IMR-90 (cell line): Measurements from ENCODE around the gene SH3RF3. TPM values are rescaled to one million over a fixed set of nuclear protein-coding genes. Genes with fewer than 3 reads are reported as not detected.

Experiments used
- ATAC-seq: fragments of 200-7000 bp; cut with Tn5 transposase; 2 replicates; pipeline ENCODE4 v1.9.1; 2020; ENCODE audit warnings: low read depth, mild to moderate bottlenecking, moderate library complexity
- BruUV-seq: library from RNA; stranded (reverse); fragments of 400-500 nt; replicated peaks from 2 replicates; lab custom pipeline; 2021; lab: Mats Ljungman, UMichigan
- CTCF ChIA-PET: fragments of 300-600 bp; formaldehyde crosslinking; extraction: SDS; loops from one replicate; lab custom pipeline; 2021; ENCODE audit warnings: antibody characterized with exemption; lab: Yijun Ruan, JAX
- POLR2A ChIA-PET: fragments of 300-600 bp; sonication (Branson Sonifier 250); formaldehyde crosslinking; loops from one replicate; lab custom pipeline; 2022; ENCODE audit warnings: antibody characterized with exemption; ENCODE audit not compliant: unreplicated experiment; lab: Charles Lee
- DNase-seq: peaks from one replicate; pipeline ENCODE4 v3.0.0; 2013
- H2AFZ ChIP-seq: replicated peaks from 2 replicates; pipeline ENCODE3; 2013; ENCODE audit warnings: low read length, mild to moderate bottlenecking; ENCODE audit not compliant: poor library complexity
- H2AK5ac ChIP-seq: 2 replicates; pipeline ENCODE4 v1.6.1; 2013; ENCODE audit warnings: low read depth, low read length, inconsistent platforms
- H2AK9ac ChIP-seq: replicated peaks from 2 replicates; pipeline ENCODE3; 2013; ENCODE audit warnings: mild to moderate bottlenecking, low read depth, low read length, moderate library complexity; ENCODE audit not compliant: poor library complexity
- H2BK120ac ChIP-seq: 2 replicates; pipeline ENCODE4 v1.6.1; 2013; ENCODE audit warnings: low read depth, low read length, inconsistent platforms
- H2BK15ac ChIP-seq: 3 replicates; pipeline ENCODE4 v1.6.1; 2013; ENCODE audit warnings: low read depth, low read length, inconsistent platforms
- H2BK20ac ChIP-seq: 2 replicates; pipeline ENCODE4 v1.6.1; 2013; ENCODE audit warnings: low read depth, mild to moderate bottlenecking, inconsistent platforms, low read length, moderate library complexity
- H2BK5ac ChIP-seq: 2 replicates; pipeline ENCODE4 v1.6.1; 2013; ENCODE audit warnings: mild to moderate bottlenecking, low read depth, low read length, inconsistent platforms; ENCODE audit not compliant: poor library complexity, severe bottlenecking
- H3K14ac ChIP-seq: replicated peaks from 2 replicates; pipeline ENCODE4 v1.6.1; 2013; ENCODE audit warnings: low read depth, low read length, inconsistent platforms
- H3K18ac ChIP-seq: 2 replicates; pipeline ENCODE4 v1.6.1; 2013; ENCODE audit warnings: low read depth, low read length, control low read depth
- H3K23ac ChIP-seq: 2 replicates; pipeline ENCODE4 v1.6.1; 2013; ENCODE audit warnings: low read depth, low read length, inconsistent platforms
- H3K27ac ChIP-seq: 2 replicates; pipeline ENCODE4 v1.5.1; 2013; ENCODE audit warnings: mild to moderate bottlenecking, control low read depth, low read length; ENCODE audit not compliant: insufficient read depth
- H3K27me3 ChIP-seq: 2 replicates; pipeline ENCODE4 v1.6.1; 2013; ENCODE audit warnings: low read length; ENCODE audit not compliant: control insufficient read depth, insufficient read depth
- H3K36me3 ChIP-seq: 2 replicates; pipeline ENCODE4 v1.6.1; 2013; ENCODE audit warnings: low read length, mixed read lengths; ENCODE audit not compliant: control insufficient read depth, insufficient read depth
- H3K4ac ChIP-seq: 2 replicates; pipeline ENCODE4 v1.6.1; 2013; ENCODE audit warnings: low read depth, low read length, inconsistent platforms
- H3K4me1 ChIP-seq: 2 replicates; pipeline ENCODE4 v1.6.1; 2013; ENCODE audit warnings: low read length, mixed read lengths; ENCODE audit not compliant: control insufficient read depth, insufficient read depth
- H3K4me2 ChIP-seq: 2 replicates; pipeline ENCODE4 v1.6.1; 2013; ENCODE audit warnings: low read depth, mild to moderate bottlenecking, control low read depth, low read length, moderate library complexity
- H3K4me3 ChIP-seq: 2 replicates; pipeline ENCODE4 v1.5.1; 2013; ENCODE audit warnings: low read depth, mild to moderate bottlenecking, control low read depth, low read length, moderate library complexity; ENCODE audit not compliant: insufficient read depth
- H3K56ac ChIP-seq: 2 replicates; pipeline ENCODE4 v1.6.1; 2013; ENCODE audit warnings: low read length, inconsistent platforms; ENCODE audit not compliant: insufficient read depth; ENCODE audit errors: extremely low read depth
- H3K79me1 ChIP-seq, 2 experiments: 2 replicates each; pipeline ENCODE4 v1.6.1; 2013; ENCODE audit warnings: low read length in 2 of 2, inconsistent platforms in 1 of 2, low read depth in 1 of 2
- H3K9ac ChIP-seq: 2 replicates; pipeline ENCODE4 v1.6.1; 2013; ENCODE audit warnings: low read depth, low read length, control low read depth
- H3K9me1 ChIP-seq: 2 replicates; pipeline ENCODE4 v1.6.1; 2013; ENCODE audit warnings: low read length, inconsistent platforms; ENCODE audit not compliant: insufficient read depth
- H3K9me3 ChIP-seq: 2 replicates; pipeline ENCODE4 v1.6.1; 2013; ENCODE audit warnings: low read length; ENCODE audit not compliant: control insufficient read depth, insufficient read depth
- H4K20me1 ChIP-seq: 2 replicates; pipeline ENCODE4 v1.6.1; 2013; ENCODE audit warnings: low read length, inconsistent platforms; ENCODE audit not compliant: insufficient read depth
- H4K5ac ChIP-seq: 2 replicates; pipeline ENCODE4 v1.6.1; 2013; ENCODE audit warnings: mild to moderate bottlenecking, low read depth, low read length, control low read depth
- H4K8ac ChIP-seq, 2 experiments: 2 replicates each; pipeline ENCODE4 v1.6.1; 2013; ENCODE audit warnings: low read depth in 2 of 2, low read length in 2 of 2, control low read depth in 1 of 2, inconsistent platforms in 1 of 2
- H4K91ac ChIP-seq: 2 replicates; pipeline ENCODE4 v1.6.1; 2013; ENCODE audit warnings: low read depth, low read length, inconsistent platforms; ENCODE audit not compliant: insufficient read depth
- CHD1 ChIP-seq: IDR thresholded peaks from 2 replicates; pipeline ENCODE4 v1.6.1; 2012; ENCODE audit warnings: low read depth, low read length, improper control_type of control experiment
- FOS ChIP-seq: fragments of 150-350 bp; IDR thresholded peaks from 2 replicates; pipeline ENCODE4 v1.6.1; 2016; ENCODE audit warnings: low read depth, low read length
- MAFK ChIP-seq: IDR thresholded peaks from 2 replicates; pipeline ENCODE4 v1.6.1; 2012; ENCODE audit warnings: low read depth, low read length, improper control_type of control experiment
- WGBS, 2 experiments: methylation state at CpG; one replicate each; pipeline versions ENCODE4 v1.1.5 to v1.1.7; 2013; ENCODE audit warnings: missing lambda C conversion rate in 2 of 2; ENCODE audit not compliant: insufficient read length in 1 of 2; ENCODE audit errors: extremely low coverage in 2 of 2; 5-methylcytosine and 5-hydroxymethylcytosine counted together
- dilution Hi-C: fragments of 300-500 bp; cut with HindIII; formaldehyde crosslinking; loops from one replicate; pipeline ENCODE4 v1.14.3; 2018; ENCODE audit warnings: low sequenced_read_pairs; ENCODE audit not compliant: unreplicated experiment
- in situ Hi-C: fragments of 300-500 bp; cut with MboI; formaldehyde crosslinking; loops from 3 replicates; pipeline ENCODE4 v1.14.3; 2019; ENCODE audit warnings: low sequenced_read_pairs, inconsistent platforms, mixed read lengths
- intact Hi-C: fragments of 100-400 bp; cut with micrococcal nuclease; formaldehyde crosslinking; loops from 2 replicates; pipeline ENCODE4 v1.10.0; 2022
- polyA plus RNA-seq, 3 experiments: library from polyadenylated mRNA; depleted of rRNA; stranded (reverse); fragments of >200 nt; gene quantifications; 2 replicates each; pipeline ENCODE4 v1.2.3, GENCODE V29; 2012; ENCODE audit warnings: low replicate concordance in 1 of 3
- total RNA-seq: library from RNA; depleted of rRNA; stranded (reverse); fragments of >200 nt; gene quantifications from 2 replicates; pipeline ENCODE4 v1.2.3, GENCODE V29; 2012

SH3RF3 gene
- total and polyA plus RNA-seq, 2 of the 4 experiments (the other 2 are of a cell fraction): 3.4 to 5.3 TPM

DNA sequence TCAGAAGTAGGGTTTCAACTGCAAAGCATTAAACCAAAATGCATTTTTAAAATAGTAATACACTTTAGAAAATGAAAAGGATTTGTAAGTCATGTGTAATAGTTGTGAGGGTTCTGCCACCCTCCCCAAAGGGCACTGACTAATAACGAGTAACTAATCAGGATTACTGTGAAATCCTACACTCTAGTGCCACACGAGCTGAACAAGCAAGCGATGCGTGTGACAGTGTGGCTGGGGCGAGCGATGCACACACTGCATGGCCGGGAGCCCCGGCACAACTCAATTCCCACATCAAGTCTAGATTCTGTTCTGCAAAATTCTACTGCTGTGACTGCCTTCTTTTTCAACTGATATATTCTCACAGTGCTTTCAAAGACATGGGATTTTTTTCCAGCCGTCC, 328.4 kb downstream of the SH3RF3 start:
- no peak overlapping the region for H3K4ac ChIP-seq
- H4K5ac ChIP-seq: no peak overlapping the region
- H2BK20ac ChIP-seq: no peak overlapping the region
- H3K9ac ChIP-seq: no peak overlapping the region
- no peak overlapping the region for H3K14ac ChIP-seq
- no peak overlapping the region for H2AK5ac ChIP-seq
- H3K56ac ChIP-seq: no peak overlapping the region
- ChIA-PET POLR2A (no interaction called here), CTCF (no interaction called here)
- H3K23ac ChIP-seq: no peak overlapping the region
- peaks cover 39% of the 10 kb centered on the region for H3K36me3 ChIP-seq
- dilution Hi-C loops (no loop called here), in situ Hi-C loops (no loop called here), intact Hi-C loops (no loop called here)
- no peak overlapping the region for H4K8ac ChIP-seq
- H2BK120ac ChIP-seq: no peak overlapping the region
- no peak overlapping the region for H2BK15ac ChIP-seq
- no peaks in the 10 kb centered on the region for H3K9me3 ChIP-seq
- no peak for DNase-seq
- H3K79me1 ChIP-seq: peaks cover 5 to 24% of the 10 kb centered on the region in 2 experiments; a peak in 3 of 4 replicates
- no peaks in the 10 kb centered on the region for H3K4me1 ChIP-seq
- no TSS peak for BruUV-seq
- peaks cover 4% of the 10 kb centered on the region; the same call in 1 of the 2 replicates for H4K20me1 ChIP-seq
- H3K18ac ChIP-seq: no peak overlapping the region
- H2AFZ ChIP-seq: no peak overlapping the region
- peaks cover 18% of the 10 kb centered on the region for H3K9me1 ChIP-seq
- TF ChIP-seq FOS (no peak), CHD1 (no peak), MAFK (no peak)
- H3K27me3 ChIP-seq: no peaks in the 10 kb centered on the region
- ATAC-seq: no peak
- H3K27ac ChIP-seq: no peak overlapping the region
- H3K4me2 ChIP-seq: no peak overlapping the region
- no peak overlapping the region for H4K91ac ChIP-seq
- no peak overlapping the region for H2AK9ac ChIP-seq
- no peak overlapping the region for H3K4me3 ChIP-seq
- H2BK5ac ChIP-seq: no peak overlapping the region
- 76% methylated on average over 9 of the region's 9 CpGs; no CpG with 5 or more reads in 1 of the 2 experiments for WGBS, 2 experiments
